Heart left ventricle (tissue), 16 donors: ENCODE measurements around the gene GPC6. TPM values are rescaled to one million over a fixed set of nuclear protein-coding genes. Genes with fewer than 3 reads are reported as not detected.
A peak's percentile ranks its signal among the peaks of the same experiment; 100 is the strongest.

ENCODE experiments used
- ATAC-seq, 4 donors: fragments of 200-7000 bp; cut with Tn5 transposase; one replicate each; pipeline ENCODE4 v1.9.1; 2020 to 2022; ENCODE audit warnings: moderate library complexity in 4 of 4, mild to moderate bottlenecking in 3 of 4, moderate number of reproducible peaks in 1 of 4
- DNase-seq, 5 donors: peaks; one replicate each; pipeline ENCODE4 v3.0.0-alpha.2; 2020
- H3K27ac ChIP-seq, 12 donors: fragments of 200-600 bp; sonication (generic) in 4 of 12; one replicate each; pipeline versions ENCODE4 v1.5.0 to v1.8.0; 2016 to 2022; ENCODE audit warnings: mild to moderate bottlenecking in 2 of 12
- H3K27me3 ChIP-seq, 9 donors: fragments of 200-600 bp; sonication (generic) in 2 of 9; one replicate each; pipeline versions ENCODE4 v1.5.1 to v1.8.0; 2016 to 2022; ENCODE audit warnings: mild to moderate bottlenecking in 3 of 9
- H3K36me3 ChIP-seq, 9 donors: fragments of 200-600 bp; sonication (generic) in 2 of 9; one replicate each; pipeline versions ENCODE4 v1.5.0 to v1.8.0; 2018 to 2022; ENCODE audit warnings: mild to moderate bottlenecking in 2 of 9
- H3K4me1 ChIP-seq, 12 donors: fragments of 200-600 bp; sonication (generic) in 4 of 12; one replicate each; pipeline versions ENCODE4 v1.5.0 to v1.8.0; 2016 to 2022; ENCODE audit warnings: mild to moderate bottlenecking in 3 of 12
- H3K4me3 ChIP-seq, 12 donors: fragments of 200-600 bp; sonication (generic) in 4 of 12; one replicate each; pipeline versions ENCODE4 v1.5.0 to v1.8.0; 2017 to 2022; ENCODE audit warnings: mild to moderate bottlenecking in 9 of 12, moderate library complexity in 4 of 12
- H3K9me3 ChIP-seq, 12 donors: fragments of 200-600 bp; sonication (generic) in 4 of 12; one replicate each; pipeline versions ENCODE4 v1.5.0 to v1.8.0; 2016 to 2022; ENCODE audit warnings: mild to moderate bottlenecking in 1 of 12
- POLR2A ChIP-seq, 2 donors: fragments of 450-650 bp; IDR thresholded peaks; one replicate each; pipeline ENCODE4 v1.6.1; 2017; ENCODE audit warnings: antibody characterized with exemption in 2 of 2, mild to moderate bottlenecking in 2 of 2, moderate library complexity in 2 of 2
- WGBS, 4 donors: extraction: QIAGEN DNeasy Blood & Tissue Kit in 2 of 4; methylation state at CpG; one replicate each; pipeline versions ENCODE4 v1.1.5 to v1.1.7; 2013 to 2018; 5-methylcytosine and 5-hydroxymethylcytosine counted together
- intact Hi-C, 10 donors: fragments of 100-400 bp; cut with DNase I; formaldehyde crosslinking; loops; one replicate each; pipeline versions ENCODE4 v1.11.1 to v1.14.2; 2022
- polyA plus RNA-seq, 2 donors: library from polyadenylated mRNA; stranded (reverse); fragments of 200-250 nt; gene quantifications; one replicate each; pipeline ENCODE4 v1.2.3, GENCODE V29; 2013
- total RNA-seq, 9 donors: library from RNA; depleted of rRNA in 2 of 9; stranded (reverse); fragments of >200 nt in 2 of 9; fragmentation: NEBNext Ultra II Directional in 3 of 9; extraction: Animal tissue kit (Norgen Biotek cat#: 25700) in 3 of 9; gene quantifications; one replicate each; pipeline versions ENCODE4 v1.1.0 to v1.2.4, GENCODE V29; 2016 to 2023
- TF ChIP-seq, protein P1 (sequence below), 12 donors: fragments of 200-600 bp; sonication (generic) in 4 of 12; IDR thresholded peaks; one replicate each; pipeline versions ENCODE4 v1.5.0 to v1.8.0; 2018 to 2022; ENCODE audit warnings: antibody characterized with exemption in 12 of 12, mild to moderate bottlenecking in 5 of 12
- donor health status: ischemic (EF 13 %, LVEDD 7.1; RV severe dilation, severe dysfunction).
- donor health status: healthy with polysubstance abuse.
- donor health status: DM: no; HTN: yes; CAD: no.
- donor health status: DM: no; HTN: no; CAD: no.
- donor health status: ischemic (EF 25% LVEDD 6.9; RV normal size, moderate dysfunction).
- donor health status: ischemic (EF 25% LVEDD 5.7; RV mildly dilated, moderate dysfunction).
- donor health status: healthy.
- donor health status: DM: yes; HTN: yes; CAD: no.
- donor health status: ischemic (EF 35%, LVEDD 5.7; RV mildly dilated, moderate dysfunction).
- donor health status: nonischemic (EF 11% LVEDD 7.7; RV severe dilation, severe dysfunction).
- donor health status: DM: yes; HTN: yes; CAD: no.
- donor health status: PGD.
- donor health status: ischemic (EF 29% LVEDD 5.4; RV normal size, mild dysfunction).
- donor health status: nonischemic (EF 23%, LVEDD 6.1; RV moderate dilation, normal function).

The GPC6 gene
- total and polyA plus RNA-seq, 11 donors = 0.08 to 6.2 (median 2.0) TPM

DNA sequence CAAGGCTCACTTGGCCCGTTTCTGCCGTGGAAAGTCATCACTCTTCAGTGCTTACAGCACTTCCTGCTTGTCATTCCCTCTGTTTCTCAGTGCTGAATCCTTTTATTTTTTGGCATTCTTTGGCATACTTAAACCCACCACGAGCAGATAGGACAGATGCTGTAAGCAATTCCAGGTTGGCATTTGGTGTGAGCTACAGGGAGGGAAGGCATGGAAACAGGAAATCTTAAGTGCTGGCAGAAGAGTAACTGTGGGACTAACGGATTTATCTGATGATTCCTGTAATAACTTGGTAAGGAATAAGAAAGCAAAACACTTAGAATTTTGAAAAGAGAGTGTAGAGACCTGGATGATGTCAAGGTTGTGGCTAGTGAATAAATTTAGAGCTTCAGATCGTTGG, 273.4 kb downstream of the GPC6 start:
- intact Hi-C loops = loop anchor here in 1 of 10 donors (5.0 kb wide), 1 partner anchor 48 kb away; no protein-coding TSS in a partner anchor

DNA sequence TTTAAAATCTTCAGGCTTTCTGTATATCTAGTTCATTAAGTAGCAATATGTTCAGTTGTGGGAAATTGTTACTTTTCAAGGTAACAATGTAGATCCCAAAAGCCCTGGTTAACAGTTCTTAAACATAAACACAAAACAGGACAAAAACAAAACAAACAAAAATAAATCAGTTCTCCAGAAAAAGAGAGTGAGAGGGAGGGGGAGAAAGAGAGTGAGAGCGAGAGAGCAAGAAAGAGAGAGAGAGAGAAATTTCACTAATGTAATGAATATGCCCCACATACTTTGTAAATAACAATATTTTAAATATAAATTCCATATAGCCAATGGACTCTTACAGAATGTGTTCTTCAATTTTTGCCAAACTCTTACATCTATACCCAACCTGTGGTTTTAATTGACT, 275.5 kb downstream of the GPC6 start:
- no peak overlapping the region for H3K27ac ChIP-seq
- H3K9me3 ChIP-seq = no peaks in the 10 kb centered on the region
- no peak overlapping the region for H3K4me3 ChIP-seq
- no peaks in the 10 kb centered on the region for H3K27me3 ChIP-seq
- H3K36me3 ChIP-seq = no peaks in the 10 kb centered on the region
- no peak for ATAC-seq
- no peak for DNase-seq
- intact Hi-C loops = loop anchor here in 1 of 10 donors (5.0 kb wide), 1 partner anchor 50 kb away; no protein-coding TSS in a partner anchor
- WGBS, 4 donors = 85 to 93% (median 91%) methylated on average over 1 of the region's 1 CpG
- no peaks in the 10 kb centered on the region for H3K4me1 ChIP-seq
- TF ChIP-seq, protein P1, sequence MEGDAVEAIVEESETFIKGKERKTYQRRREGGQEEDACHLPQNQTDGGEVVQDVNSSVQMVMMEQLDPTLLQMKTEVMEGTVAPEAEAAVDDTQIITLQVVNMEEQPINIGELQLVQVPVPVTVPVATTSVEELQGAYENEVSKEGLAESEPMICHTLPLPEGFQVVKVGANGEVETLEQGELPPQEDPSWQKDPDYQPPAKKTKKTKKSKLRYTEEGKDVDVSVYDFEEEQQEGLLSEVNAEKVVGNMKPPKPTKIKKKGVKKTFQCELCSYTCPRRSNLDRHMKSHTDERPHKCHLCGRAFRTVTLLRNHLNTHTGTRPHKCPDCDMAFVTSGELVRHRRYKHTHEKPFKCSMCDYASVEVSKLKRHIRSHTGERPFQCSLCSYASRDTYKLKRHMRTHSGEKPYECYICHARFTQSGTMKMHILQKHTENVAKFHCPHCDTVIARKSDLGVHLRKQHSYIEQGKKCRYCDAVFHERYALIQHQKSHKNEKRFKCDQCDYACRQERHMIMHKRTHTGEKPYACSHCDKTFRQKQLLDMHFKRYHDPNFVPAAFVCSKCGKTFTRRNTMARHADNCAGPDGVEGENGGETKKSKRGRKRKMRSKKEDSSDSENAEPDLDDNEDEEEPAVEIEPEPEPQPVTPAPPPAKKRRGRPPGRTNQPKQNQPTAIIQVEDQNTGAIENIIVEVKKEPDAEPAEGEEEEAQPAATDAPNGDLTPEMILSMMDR (IDR thresholded peaks at IDR 0.05) = no peak
- TF ChIP-seq POLR2A (IDR thresholded peaks at IDR 0.05) = no peak

More for the DNA sequence above, 273.4 kb downstream of the GPC6 start:
- TF ChIP-seq POLR2A (IDR thresholded peaks at IDR 0.05) = no peak
- TF ChIP-seq, protein P1 (IDR thresholded peaks at IDR 0.05) = no peak
- Histone ChIP-seq H3K36me3 (no peaks in the 10 kb centered on the region), H3K4me3 (peak overlapping the region in 1 of 12 donors; percentile 8), H3K9me3 (no peaks in the 10 kb centered on the region), H3K27me3 (no peaks in the 10 kb centered on the region), H3K4me1 (no peaks in the 10 kb centered on the region), H3K27ac (no peak overlapping the region)
- WGBS, 4 donors = 39 to 47% (median 46%) methylated on average over 5 of the region's 5 CpGs
- no peak for DNase-seq
- no peak for ATAC-seq

DNA sequence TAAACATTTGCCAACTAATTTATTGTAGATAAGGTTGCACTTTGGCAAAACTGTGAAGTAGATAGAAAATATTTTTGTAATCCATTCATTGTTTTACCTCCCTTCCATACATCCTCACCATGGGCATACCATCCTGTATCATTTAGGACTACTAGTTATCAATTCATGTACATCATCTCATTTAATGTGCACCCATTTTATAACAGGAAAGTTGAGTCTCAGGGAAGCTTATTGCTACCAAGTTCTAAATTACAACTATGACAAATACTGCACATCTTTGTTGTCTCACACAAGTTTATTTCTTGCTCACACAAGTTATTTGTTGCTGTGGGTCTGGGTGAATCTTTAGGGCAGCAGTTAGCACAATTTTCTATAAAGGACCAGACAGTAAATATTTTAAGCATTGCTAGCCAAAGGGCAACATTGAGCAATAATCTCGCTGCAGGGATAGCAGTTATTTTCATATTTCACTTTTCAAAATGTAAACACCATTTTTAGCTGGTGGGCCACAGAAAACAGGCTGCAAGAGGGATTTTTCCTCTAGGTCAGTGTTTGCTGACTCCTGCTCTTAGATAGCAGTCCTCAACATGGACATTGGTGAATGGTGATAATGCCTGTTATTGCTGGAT, 276.5 kb downstream of the GPC6 start:
- DNase-seq = no peak

More for the DNA sequence above, 276.5 kb downstream of the GPC6 start:
- Histone ChIP-seq H3K4me3 (no peak overlapping the region), H3K9me3 (no peaks in the 10 kb centered on the region), H3K4me1 (no peaks in the 10 kb centered on the region), H3K27ac (no peak overlapping the region), H3K27me3 (no peaks in the 10 kb centered on the region), H3K36me3 (no peaks in the 10 kb centered on the region)
- no peak for ATAC-seq
- TF ChIP-seq POLR2A (IDR thresholded peaks at IDR 0.05) = no peak
- TF ChIP-seq, protein P1 (IDR thresholded peaks at IDR 0.05) = no peak
- intact Hi-C loops = loop anchor here in 1 of 10 donors (5.0 kb wide), 1 partner anchor 51 kb away; no protein-coding TSS in a partner anchor
- 70 to 79% (median 75%) methylated on average over 1 of the region's 1 CpG for WGBS, 4 donors
